Heart left ventricle (tissue), 13 donors: ENCODE results near the gene ARPIN.
"Not testable (repeated sequence)": the region's sequence is repeated elsewhere in the genome, so short reads cannot be mapped to it uniquely, and the experiment has no call there.

ENCODE experiments used
- CTCF ChIP-seq, 12 donors: fragments of 200-600 bp; sonication (generic) in 4 of 12; IDR thresholded peaks; one replicate each; pipeline versions ENCODE4 v1.5.0 to v1.8.0; 2018 to 2022; ENCODE audit warnings: antibody characterized with exemption in 12 of 12, mild to moderate bottlenecking in 5 of 12
- POLR2A ChIP-seq, 2 donors: fragments of 450-650 bp; IDR thresholded peaks; one replicate each; pipeline ENCODE4 v1.6.1; 2017; ENCODE audit warnings: antibody characterized with exemption in 2 of 2, mild to moderate bottlenecking in 2 of 2, moderate library complexity in 2 of 2
- donor health status: ischemic (EF 13 %, LVEDD 7.1; RV severe dilation, severe dysfunction).
- donor health status: DM: no; HTN: yes; CAD: no.
- donor health status: DM: no; HTN: no; CAD: no.
- donor health status: ischemic (EF 25% LVEDD 6.9; RV normal size, moderate dysfunction).
- donor health status: ischemic (EF 25% LVEDD 5.7; RV mildly dilated, moderate dysfunction).
- donor health status: ischemic (EF 35%, LVEDD 5.7; RV mildly dilated, moderate dysfunction).
- donor health status: nonischemic (EF 11% LVEDD 7.7; RV severe dilation, severe dysfunction).
- donor health status: DM: yes; HTN: yes; CAD: no.
- donor health status: PGD.
- donor health status: ischemic (EF 29% LVEDD 5.4; RV normal size, mild dysfunction).
- donor health status: nonischemic (EF 23%, LVEDD 6.1; RV moderate dilation, normal function).

GRCh38 chr15:89955449-89955998, 42.8 kb upstream of the ARPIN start:
- not testable (repeated sequence) for TF ChIP-seq CTCF, POLR2A (IDR thresholded peaks at IDR 0.05)
